ENCODE data around the gene LAMP5.

DNA sequence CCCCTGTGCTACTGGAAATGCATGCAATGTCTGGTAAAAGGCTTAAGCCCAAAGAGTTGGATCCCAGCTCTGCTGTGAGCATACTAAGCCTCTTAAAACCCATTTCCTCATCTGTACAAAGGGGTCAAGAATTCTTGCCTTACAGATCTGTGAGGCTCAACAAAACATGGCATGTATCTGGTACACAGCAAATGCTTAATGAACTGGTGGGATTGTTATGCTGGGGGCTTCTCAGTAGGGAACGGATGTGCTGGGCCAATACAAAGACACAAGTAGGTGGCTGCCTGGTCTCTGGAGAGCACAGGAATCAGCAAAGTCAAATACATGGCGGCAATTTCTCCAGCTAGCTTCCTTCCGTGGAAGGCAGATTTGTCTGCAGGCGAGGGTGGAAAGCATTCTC is 62.3 kb downstream of the LAMP5 start:
- TF ChIP-seq EZH2 (IDR thresholded peaks at IDR 0.05) (no peak), EZH2phosphoT487 (IDR thresholded peaks at IDR 0.05) (no peak)
- TF ChIP-seq, protein P1, sequence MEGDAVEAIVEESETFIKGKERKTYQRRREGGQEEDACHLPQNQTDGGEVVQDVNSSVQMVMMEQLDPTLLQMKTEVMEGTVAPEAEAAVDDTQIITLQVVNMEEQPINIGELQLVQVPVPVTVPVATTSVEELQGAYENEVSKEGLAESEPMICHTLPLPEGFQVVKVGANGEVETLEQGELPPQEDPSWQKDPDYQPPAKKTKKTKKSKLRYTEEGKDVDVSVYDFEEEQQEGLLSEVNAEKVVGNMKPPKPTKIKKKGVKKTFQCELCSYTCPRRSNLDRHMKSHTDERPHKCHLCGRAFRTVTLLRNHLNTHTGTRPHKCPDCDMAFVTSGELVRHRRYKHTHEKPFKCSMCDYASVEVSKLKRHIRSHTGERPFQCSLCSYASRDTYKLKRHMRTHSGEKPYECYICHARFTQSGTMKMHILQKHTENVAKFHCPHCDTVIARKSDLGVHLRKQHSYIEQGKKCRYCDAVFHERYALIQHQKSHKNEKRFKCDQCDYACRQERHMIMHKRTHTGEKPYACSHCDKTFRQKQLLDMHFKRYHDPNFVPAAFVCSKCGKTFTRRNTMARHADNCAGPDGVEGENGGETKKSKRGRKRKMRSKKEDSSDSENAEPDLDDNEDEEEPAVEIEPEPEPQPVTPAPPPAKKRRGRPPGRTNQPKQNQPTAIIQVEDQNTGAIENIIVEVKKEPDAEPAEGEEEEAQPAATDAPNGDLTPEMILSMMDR (IDR thresholded peaks at IDR 0.05), result no peak
